SK-N-MC (cell line): ENCODE results near the gene NABP2.

Experiments
- EZH2 ChIP-seq: fragments of 200-600 bp; sonication (generic); IDR thresholded peaks from one replicate; pipeline ENCODE4 v1.6.1; 2017; ENCODE audit warnings: antibody characterized with exemption
- FOXP2 ChIP-seq: optimal IDR thresholded peaks from 2 replicates; pipeline ENCODE3; 2011; ENCODE audit warnings: mild to moderate bottlenecking, moderate library complexity; ENCODE audit not compliant: insufficient read depth; ENCODE audit errors: extremely low read length, control extremely low read depth
- POLR2AphosphoS5 ChIP-seq: IDR thresholded peaks from 2 replicates; pipeline ENCODE4 v1.6.1; 2012; ENCODE audit warnings: mild to moderate bottlenecking, low read depth, low read length, borderline replicate concordance

- no peak for TF ChIP-seq EZH2
- TF ChIP-seq POLR2AphosphoS5: no peak
- TF ChIP-seq FOXP2: no peak
These were observed 24.6 kb downstream of the NABP2 start for GRCh38 chr12:56248711-56249110.
